HT1080 (cell line): Measurements from ENCODE around the gene TP53TG5. TPM values are rescaled to one million over a fixed set of nuclear protein-coding genes. Genes with fewer than 3 reads are reported as not detected.

Experiments used
- DNase-seq: peaks from one replicate; pipeline ENCODE4 v3.0.0-alpha.2; 2015; ENCODE audit warnings: low read depth
- total RNA-seq: library from RNA; depleted of rRNA; stranded (reverse); fragments of >200 nt; shearing (Covaris generic); gene quantifications from 2 replicates; pipeline ENCODE4 v1.2.3, GENCODE V29; 2014

The TP53TG5 gene
- total RNA-seq, 1 experiment from 2014 or later = not detected

DNA sequence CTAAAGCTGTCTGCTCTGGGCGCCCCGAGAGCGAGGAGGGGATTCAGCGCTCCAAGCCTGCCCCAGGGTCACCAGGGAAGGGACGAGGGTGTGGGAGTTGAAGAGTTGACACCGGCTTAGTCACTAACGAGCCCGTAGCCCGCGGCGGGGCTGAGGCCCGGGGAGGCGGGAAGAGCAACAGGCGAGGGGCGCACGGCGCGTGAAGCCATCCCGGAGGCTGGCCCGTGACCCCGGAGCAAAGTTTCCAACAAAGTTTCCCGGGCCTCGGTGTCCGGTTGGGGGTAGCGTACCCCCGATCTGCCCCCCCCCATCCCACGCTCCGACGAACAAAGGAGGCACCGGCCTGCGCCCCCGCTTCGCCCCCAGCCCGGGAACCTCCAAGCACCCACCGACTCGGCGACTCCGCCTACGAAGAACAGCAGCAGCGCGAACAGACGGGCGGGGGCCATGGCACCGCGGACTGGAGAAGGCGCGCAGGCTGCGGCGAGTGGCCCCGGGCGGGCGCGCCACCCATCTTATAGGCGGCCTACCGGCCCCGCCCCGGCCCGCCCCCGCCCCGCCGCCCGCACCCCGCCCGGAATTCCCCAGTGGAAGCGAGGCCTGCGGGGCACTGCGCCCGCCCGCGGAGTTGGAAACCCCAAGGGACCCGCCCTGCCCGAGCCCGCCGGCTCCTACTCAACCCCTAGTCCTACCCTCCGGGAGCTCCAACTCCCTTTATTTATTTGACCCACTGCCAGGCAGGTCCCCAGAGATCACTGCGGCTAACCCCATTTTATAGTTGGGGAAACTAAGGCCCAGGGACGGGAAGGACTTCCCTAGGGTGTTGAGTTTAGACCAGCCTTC is 30.0 kb downstream of the TP53TG5 start, which contains the start of gene SDC4:
TSS of gene SDC4 (minus strand) at position 489 of the 843 bp plus-strand sequence. CDS start at position 449, 40 bp downstream.
- DNase-seq = no peak

DNA sequence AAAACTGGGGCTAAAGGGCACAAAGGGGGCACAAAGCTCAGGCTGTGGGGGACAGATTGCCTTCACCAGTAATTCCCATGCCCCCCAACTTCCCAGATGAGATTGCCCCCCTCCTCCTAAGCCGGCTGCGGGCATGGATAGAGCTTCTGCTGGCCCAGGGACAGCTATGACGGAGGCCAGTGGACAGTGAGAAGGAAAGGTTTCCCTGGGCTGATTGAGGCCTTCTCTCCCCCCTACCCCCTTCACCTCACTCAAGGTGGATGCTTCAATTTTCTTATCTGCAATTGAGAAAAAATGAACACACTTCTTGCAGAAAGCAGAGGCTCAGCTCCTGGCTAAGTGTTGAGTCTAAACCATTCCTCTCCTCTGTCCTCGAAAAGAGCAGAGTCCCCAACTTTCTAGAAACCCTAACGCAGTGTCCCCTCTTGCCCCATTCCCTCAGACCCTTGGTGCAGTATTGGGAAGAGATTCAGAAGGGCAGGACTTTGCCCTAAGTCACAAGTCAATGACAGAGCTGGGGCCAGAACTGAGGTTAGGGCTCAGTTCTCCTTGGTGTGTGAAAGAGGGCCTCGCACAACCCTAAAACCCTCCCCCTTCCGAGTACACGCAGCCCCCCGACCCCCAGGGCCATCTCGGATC is 30.7 kb downstream of the TP53TG5 start:
- DNase-seq = no peak

- DNase-seq = no peak
These were observed 31.3 kb downstream of the TP53TG5 start for GRCh38 chr20:45346851-45347250.

DNA sequence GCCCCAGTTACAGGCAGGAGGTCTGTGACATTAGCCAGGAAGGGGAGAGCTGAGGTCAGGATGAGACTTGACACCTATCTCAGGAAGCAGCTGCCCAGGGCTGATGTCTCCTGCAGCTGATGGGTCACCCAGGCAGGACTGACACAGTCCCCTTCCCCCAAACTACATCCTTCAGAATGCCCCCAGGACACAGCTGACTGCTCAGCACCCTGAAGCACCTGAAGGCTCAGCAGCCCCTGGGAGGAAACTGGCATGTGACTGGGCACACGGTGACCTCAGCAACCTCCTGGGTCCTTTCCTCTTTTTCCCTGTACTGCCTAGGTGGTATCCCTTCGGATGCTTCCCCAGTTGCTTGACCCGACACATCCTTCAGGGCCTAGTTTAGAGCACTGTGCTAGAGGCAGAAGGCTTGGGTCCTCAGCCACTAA is 31.8 kb downstream of the TP53TG5 start:
- DNase-seq = no peak

DNA sequence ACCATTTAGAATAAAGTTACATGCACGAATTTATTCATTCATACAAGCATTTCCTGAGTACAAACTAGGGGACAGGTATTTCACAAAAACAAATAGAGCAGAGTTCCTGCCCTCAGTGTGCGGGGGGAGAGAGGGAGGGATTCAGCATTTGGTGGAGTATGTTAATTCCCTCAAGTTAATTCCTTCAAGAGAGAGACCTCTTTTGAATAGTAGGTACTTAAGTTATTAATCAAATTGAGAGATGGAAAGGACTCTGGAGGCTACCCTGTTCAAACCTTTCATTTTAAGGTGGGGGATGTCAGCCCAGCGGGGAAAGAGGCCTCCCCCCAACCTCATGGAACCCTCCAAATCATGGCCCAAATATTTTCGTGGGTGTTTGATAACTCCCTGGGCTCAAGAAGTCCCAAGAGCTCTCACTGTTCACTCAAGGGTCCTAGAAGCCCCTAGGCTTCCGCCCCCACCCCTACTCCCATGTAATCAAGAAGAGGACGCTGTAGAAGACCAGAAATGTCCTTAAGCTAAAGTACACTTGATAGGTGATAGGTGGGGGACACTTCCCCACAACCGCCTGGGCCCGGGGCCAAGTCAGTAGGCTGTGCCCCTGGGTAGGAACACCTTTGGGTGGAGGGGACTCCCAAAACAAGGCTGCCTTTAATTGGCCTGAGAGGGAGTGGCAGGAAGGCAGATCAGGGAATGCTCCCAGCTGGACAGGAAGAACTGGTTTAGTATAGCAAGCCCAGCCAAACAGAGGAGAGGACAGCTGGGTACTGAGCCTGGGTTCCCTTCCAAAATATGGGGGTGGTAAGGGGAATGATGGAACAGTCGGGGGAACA is 32.8 kb downstream of the TP53TG5 start:
- no peak for DNase-seq

- peak; percentile 94 for DNase-seq
These were observed 33.8 kb downstream of the TP53TG5 start for GRCh38 chr20:45344168-45344860.

- DNase-seq = no peak
These were observed 34.5 kb downstream of the TP53TG5 start for GRCh38 chr20:45343532-45344167.

DNA sequence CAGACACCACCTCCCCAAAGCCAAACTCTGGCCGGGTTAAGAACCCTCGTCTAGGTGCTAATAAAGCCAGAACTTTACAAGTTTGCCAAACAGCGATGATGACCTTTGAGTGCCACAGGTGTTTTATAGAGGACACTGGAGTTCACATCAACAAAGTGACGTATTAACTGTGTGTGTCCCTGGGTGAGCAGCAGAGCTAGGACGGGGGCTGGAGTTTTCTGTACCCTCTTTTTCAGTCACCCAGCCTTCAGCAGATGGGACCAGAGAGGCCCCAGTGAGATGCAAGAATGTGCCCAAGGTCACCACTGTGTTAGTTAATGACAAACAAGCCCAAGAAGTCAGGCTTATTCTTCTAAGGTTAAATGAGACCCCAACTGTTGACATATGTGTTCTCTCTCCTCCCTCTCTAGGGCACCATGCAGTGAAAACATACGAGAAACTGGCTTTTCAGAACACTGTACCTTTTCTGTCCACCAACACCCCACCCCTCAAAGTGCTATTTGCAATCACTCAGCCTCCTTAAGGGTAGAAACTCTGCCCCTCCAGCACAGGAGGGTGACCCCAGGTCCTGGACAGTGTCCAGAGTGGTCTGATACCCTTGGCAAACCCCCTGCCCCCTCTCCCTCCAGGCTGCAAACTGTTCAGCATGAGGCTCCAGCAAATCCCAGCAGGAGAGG is 35.1 kb downstream of the TP53TG5 start:
- DNase-seq = no peak

DNA sequence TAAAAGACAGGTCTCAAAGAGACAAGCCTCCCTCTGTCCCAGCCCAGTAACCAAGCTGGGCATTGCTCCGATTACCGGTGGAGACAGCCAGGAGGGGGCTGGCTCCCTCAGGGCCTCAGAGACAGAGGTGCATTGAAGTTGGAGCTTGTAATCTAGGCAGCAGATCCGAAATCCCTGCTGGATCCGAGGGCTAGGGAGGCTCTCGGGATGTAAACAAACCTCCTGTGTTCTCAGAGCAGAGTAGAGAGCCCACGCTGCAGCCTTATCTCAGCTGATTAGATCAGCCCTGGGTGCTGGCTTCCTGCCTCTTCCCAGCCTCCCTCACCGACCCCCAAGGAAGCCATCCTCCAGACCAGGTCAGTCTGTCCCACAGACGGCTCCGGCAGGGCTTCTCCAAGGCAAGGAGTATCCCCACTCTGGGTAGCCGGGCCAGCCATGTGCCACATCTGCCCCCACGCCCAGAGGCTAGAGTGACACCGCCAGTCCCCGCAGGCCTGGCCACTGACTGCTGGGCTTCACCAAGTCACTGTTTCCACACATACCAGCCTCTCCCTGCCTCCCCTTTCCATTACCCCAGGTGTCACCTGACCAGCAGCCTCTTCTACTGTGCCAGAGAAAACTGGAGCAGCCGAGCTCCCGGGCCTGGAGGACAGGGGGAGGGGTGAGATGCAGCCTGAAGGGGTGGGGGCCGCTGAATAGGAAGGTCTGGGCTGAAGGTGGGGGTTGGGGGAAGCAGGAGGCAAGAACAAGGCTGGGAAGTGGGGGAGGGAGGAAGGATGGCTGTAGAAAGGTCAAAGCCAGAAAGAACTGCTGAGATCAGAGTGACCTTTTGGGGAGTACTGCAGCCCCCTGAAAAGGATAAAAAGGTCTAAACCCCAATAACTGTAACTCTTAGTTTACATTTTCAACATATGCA is 35.9 kb downstream of the TP53TG5 start:
- DNase-seq = no peak

- no peak for DNase-seq
These were observed 36.6 kb downstream of the TP53TG5 start for GRCh38 chr20:45341579-45341938.

- no peak for DNase-seq
These were observed 37.2 kb downstream of the TP53TG5 start for GRCh38 chr20:45340951-45341350.

DNA sequence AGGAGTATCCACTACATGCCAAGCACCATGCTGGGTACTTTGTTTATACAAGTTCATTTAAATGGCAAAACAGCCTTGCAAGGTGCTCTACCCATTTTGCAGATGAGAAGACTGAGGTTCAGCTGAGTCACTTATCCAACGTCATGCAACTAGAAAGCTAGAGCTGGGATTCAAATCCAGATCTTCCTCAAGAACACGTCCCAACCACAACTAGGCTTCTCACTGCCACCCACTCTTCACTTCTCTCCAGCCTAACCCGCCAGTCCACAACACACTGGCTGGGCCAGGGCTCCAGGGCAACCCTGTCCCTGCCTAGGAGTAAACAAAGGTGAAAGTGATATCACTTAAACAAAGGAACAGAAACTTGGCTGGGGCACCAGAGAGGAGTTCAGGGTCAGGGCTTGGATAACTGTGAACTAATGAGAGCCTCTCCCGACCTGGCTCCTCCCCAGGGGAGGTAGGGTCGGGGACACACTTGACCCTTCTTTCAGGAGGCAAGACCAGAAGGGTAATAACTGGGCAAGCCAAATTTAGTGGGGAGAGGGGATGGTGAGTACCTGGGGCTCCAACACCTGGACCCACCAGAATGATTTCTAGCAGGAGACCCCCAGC is 37.8 kb downstream of the TP53TG5 start:
- no peak for DNase-seq

DNA sequence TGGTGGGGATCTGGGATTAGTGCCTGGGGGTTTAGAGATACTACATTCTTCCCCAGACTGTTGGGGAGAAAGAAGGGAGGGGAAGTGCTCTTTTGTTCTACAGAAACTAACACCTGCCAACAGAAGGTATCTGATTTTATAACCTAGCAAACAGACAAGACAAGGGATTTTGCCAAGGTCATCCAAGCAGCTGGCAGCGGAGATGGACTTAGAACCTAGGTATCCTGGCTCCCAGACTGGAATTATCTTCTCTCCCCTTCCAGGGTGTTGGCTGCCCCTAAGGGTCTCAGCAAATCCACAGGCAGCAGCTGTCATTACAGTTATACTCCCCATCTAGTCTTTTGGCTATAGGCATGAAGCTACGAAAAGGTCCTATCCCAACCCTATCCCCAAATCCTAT is 38.3 kb downstream of the TP53TG5 start:
- no peak for DNase-seq

- DNase-seq = no peak
These were observed 39.0 kb downstream of the TP53TG5 start for GRCh38 chr20:45339084-45339483.

DNA sequence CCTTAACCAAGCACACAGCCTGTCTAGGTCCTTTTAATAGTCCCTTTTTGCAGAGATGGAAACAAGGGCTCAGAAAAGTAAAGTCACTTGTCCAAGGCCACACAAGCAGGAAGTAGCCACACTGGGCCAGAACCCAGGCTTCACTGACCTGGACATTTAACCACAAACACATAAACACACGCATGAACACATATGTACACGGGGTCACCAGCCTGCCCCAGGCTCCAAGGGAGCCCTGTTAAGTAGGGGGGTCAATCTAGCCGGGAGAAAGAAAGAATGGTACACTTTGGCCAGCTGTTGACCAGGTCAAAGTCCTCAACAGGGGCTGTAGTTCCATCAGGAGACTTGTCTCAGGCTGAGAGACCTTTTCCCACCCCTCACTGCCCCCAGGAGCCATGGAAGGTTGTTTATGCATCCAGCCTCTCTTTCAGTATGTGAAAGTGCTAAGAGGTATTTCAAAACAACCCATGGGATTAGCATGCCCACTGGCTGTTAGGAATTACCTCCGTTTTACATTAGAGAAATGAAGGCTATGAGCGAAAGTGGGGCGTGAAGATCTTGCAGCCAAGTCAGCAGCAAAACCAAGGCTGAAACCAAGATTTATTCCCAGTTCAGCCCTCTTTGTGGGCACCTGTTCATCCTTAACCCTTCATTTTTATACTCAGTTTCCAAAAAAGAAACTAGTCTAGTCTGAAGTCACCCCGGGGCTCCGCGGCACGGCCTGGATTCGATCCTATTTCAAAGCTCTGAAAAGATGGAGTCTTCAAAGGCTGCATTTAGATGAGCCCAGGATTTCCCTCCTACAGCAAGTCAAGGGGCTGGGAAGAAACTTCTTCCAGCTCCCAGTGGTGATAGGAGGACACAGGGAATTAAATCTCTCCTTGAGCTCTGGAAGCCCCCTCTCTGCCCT is 39.7 kb downstream of the TP53TG5 start:
- DNase-seq = no peak

DNA sequence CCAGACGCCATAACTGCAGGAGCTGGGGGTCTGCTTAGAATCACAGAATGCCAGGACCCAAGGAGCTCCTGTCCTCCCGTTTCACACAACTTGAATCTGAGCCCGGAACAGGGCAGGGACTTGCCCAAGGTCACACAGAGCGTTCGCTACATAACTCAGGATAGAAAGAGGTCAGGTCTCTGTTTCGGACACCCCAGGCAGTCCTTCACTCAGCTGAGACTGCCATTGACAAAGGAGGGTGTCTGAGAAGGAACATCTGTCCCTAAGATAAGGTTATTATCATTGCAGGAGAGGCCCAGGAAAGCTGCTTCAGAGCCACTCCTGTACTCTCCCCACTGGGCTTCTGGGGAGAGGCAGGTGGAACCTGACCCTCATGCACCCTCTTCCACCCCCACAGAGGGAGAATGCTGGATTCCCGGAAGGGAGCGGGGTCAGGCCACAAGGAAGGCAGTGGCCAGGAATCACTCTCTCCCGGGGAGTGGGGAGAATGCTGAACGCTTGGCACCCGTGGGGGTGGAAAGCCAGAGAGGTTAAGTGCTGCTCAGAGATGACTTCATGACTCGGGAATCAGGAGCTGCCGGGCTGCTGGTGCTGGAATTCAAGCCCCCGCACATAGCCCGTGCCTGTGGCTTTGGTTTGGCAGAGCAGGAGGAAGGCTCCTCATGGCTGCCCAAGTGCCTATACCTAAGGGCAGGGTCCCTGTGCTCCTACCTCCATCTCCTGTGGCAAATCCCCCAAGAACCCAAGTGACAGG is 40.6 kb downstream of the TP53TG5 start:
- DNase-seq = peak; percentile 81
